HG03558 (cell line): Measurements from ENCODE around the gene GOPC.
A peak's percentile ranks its signal among the peaks of the same experiment; 100 is the strongest.
"Not testable (repeated sequence)": the region's sequence is repeated elsewhere in the genome, so short reads cannot be mapped to it uniquely, and the experiment has no call there.

ENCODE experiments used
- ATAC-seq: cut with Tn5 transposase; IDR thresholded peaks from one replicate; pipeline ENCODE4 v1.9.1; 2021; ENCODE audit warnings: moderate number of reproducible peaks; ENCODE audit not compliant: unreplicated experiment; ENCODE audit errors: extremely low read depth

Gene GOPC

DNA sequence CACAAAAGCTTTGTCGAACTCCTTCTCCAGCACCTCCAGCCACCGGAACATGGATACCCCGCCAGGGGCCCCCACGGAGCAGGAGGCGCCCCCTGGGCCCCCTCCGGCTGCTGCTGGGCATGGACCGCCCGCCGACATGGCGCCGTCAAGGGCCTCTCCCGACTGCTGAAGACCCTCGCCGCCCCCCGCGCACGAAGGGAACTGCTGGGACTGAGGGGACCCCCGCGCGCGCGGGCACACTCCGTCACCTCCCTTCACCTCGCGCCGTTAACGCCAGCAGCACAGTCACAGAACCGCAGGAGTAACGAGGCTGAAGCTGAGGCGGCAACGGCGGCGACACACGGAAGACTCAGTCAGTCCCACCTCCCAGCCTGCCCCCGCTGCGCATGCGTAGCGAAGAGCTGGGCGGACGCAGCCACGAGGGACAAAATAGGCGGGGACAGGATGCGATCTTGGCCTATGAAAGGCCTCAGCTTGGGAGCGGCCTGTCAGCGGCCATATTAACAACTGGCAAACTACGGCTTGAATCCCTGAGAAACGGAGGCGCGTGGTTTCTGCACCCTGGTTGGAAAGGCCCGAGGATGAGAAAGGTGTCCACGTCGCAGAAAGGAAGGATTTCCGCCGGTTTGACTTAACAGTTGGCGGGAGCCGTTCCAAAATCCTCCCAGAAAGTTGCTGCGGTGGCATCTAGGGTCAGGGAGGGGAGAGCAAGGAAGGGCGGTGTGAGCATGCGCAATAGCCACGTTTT lies at the start of gene GOPC:
Gene GOPC, minus strand, starts transcription at position 361 of the 748 bp plus-strand sequence. Its CDS starts 223 bp downstream, at position 138.
- peak; percentile 80 for ATAC-seq

GRCh38 chr6:117651984-117652383 lies 49.7 kb upstream of the GOPC start:
- ATAC-seq, result not testable (repeated sequence)

GRCh38 chr6:117642976-117643375 lies 40.7 kb upstream of the GOPC start:
- no peak for ATAC-seq

GRCh38 chr6:117637770-117638169 lies 35.5 kb upstream of the GOPC start:
- ATAC-seq, result no peak

DNA sequence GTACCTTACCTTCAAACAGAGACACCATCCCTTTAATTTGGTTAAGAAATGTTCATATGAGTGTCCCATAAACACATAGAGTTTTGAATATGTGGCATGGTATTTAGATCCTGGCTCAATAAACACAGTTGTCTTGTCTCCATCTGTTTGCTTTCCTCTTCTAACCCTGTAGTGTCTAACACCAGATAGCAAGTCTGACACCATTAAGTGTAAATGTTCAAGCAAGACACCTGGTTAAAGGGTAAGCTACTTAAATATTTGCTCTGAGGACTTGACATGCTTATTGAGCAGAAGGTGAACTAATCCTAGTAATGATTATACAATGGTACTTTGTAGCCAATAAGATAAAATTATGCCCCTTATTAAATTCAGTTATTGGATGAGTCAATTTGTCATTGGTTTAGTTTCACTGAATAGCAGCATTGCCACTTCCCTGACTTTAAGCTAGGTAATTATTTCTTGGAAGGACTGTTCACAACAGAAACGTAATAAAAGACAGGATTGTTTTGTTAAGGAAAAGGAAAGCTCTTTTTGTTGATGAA lies 26.9 kb upstream of the GOPC start:
- ATAC-seq, result no peak

DNA sequence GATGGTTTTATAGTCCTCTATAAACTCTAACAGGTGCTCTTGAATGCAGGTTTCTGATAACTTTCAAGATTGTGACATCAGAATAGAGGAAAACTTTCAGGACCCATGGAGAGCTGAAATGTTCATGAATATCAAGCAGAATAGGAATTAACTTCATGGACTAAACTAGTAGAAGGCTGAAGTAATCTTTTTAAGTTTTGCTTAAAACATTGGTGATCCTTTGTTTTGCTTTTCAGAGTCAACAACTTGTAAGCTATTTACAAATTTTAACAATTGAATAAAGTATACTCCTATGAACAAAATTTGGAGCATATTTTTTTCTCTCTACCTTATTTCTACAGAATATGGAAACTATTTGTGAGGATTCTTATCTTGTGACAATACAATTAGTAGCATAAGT lies 25.2 kb upstream of the GOPC start:
- no peak for ATAC-seq

GRCh38 chr6:117624869-117625481 lies 22.7 kb upstream of the GOPC start:
- no peak for ATAC-seq

GRCh38 chr6:117619178-117619577 lies 16.9 kb upstream of the GOPC start:
- no peak for ATAC-seq

GRCh38 chr6:117617210-117618035 lies 15.1 kb upstream of the GOPC start:
- ATAC-seq, result no peak

- ATAC-seq, result no peak
Observed at GRCh38 chr6:117616391-117617209, 14.3 kb upstream of the GOPC start.

DNA sequence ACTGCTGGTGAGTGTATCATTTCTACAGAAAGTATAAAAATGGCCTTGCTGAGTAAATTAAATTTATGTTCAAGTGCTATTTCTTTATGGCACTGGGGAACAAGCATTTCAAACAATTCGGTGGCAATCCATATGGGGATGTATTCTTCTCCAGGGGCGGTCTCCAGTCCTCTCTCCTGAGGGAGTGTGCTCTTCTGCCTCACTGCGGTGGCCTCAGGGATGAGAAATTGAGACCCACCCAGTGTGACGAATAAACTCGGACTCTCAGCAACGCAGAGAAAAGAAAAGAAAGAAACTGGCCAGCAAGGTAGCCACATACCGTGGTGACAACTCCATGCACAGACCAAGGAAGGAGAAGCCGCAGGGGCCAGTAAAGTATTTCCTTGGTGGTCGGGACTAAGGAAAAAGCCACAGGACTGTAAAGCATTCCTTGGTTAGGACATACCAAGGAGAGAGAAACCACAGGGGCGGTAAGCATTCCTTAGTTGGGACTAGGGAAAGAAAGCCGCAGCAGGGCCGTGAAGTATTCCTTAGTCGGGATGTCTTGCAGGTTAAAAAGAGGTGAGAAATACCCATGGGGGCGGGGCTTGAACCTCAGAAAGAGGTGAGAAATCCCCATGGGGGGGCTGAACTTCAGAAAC lies 13.6 kb upstream of the GOPC start:
- ATAC-seq, result no peak

GRCh38 chr6:117613920-117614560 lies 11.7 kb upstream of the GOPC start:
- ATAC-seq, result no peak

DNA sequence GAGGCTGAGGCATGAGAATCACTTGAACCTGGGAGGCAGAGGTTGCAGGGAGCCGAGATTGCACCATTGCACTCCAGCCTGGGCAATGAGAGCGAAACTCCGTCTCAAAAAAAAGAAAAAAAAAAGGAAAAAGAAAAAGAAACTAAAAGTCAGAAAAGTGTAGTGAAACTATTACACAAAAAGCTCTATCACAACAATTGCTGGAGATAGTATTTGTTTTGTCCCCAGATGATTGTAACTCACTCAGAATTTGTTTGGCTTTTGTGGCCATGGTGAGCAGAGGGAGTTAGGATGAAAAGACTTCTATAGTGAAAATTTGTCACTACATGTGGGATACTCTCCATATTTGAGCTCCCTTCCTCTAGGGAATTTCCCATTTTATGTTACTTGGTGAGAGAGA lies 5.2 kb upstream of the GOPC start:
- no peak for ATAC-seq

GRCh38 chr6:117605169-117605826 lies 3.0 kb upstream of the GOPC start:
- peak; percentile 37 for ATAC-seq

DNA sequence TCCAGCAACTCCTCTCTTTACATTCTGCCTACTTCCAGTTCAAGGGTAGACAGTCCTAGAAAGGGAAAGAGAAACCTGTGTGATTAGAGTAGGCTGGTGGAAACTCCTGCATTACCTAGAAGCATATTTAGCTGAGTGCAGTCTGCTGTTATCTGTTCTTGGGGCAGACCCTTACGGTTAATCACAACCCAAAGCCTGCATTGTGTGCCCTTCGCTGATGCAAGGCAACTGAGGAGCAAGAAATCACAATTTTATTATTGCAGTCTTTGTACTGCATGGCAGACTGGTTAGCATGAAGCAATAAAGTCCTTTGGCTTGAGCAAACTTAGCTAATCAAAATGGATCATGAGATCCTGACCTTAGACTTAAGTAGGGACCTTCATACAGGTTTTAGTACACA lies 1.5 kb upstream of the GOPC start:
- no peak for ATAC-seq

DNA sequence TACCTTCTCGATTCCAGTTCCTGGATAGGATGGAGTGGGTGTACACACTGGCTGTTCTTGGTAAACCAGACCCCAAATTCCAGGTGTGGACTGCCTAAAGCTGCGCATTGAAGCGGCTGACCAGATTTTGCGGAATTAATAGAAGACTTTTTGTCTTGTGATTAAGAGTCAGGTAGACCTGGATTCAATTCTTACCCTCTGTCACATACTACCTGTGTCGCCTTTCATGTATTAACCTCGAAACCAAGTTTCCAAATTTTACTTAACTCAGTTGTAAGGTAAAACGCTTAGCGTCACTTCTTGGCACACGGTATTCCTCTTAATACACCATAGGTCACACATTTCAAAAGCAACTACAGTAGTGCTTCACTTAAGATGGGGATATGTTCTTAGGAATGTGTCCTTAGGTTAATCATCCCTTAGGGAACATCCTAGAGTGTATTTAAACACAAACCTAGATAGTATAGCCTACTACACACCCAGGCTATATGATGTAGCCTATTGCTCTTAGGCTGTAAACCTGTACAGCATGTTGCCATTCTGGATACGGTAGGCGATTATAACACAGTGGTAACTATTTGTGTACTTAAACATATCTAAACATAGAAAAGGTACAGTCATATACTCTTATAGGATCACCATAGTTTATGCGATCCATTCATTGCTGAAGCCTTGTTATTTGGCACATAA lies 733 bp upstream of the GOPC start:
- no peak for ATAC-seq

- peak; percentile 2 for ATAC-seq
Observed at GRCh38 chr6:117601811-117602150, 530 bp downstream of the GOPC start.
